ENCODE data around the gene CFH.
A peak's percentile ranks its signal among the peaks of the same experiment; 100 is the strongest.

GRCh38 chr1:196723325-196724185 is 71.7 kb downstream of the CFH start:
- TF ChIP-seq CTCF (IDR thresholded peaks at IDR 0.05) (peak in 2 of 6 experiments; percentile 32 to 48), POLR2A (IDR thresholded peaks at IDR 0.05) (no peak)
